ENCODE results near the gene FADS6. TPM values are rescaled to one million over a fixed set of nuclear protein-coding genes. Genes with fewer than 3 reads are reported as not detected.

The FADS6 gene
- total and polyA plus RNA-seq, 2 of the 13 experiments (the other 11 are each of a cell fraction or from before 2014, with no cell fraction given), result 0.11 TPM

Other genes with a start within 250 kb of the FADS6 start
- gene CD300LF, start 180.7 kb downstream of the FADS6 start, total RNA-seq (2016; rRNA removed; fragmentation: Illumina TruSeq; extraction: Trizol), result not detected in 2 replicates
- not detected in 2 replicates for gene CD300LF, start 180.7 kb downstream of the FADS6 start, polyA plus RNA-seq (2011; rRNA removed)
- gene RAB37, start 156.4 kb downstream of the FADS6 start, total RNA-seq (2016; rRNA removed; fragmentation: Illumina TruSeq; extraction: Trizol), result 0.91 and 1.1 TPM in 2 replicates
- gene RAB37, start 156.4 kb downstream of the FADS6 start, polyA plus RNA-seq (2011; rRNA removed), result 3.7 and 4.7 TPM in 2 replicates
- 138 and 169 TPM in 2 replicates for gene NHERF1, start 145.0 kb downstream of the FADS6 start, total RNA-seq (2016; rRNA removed; fragmentation: Illumina TruSeq; extraction: Trizol)
- 266 and 269 TPM in 2 replicates for gene NHERF1, start 145.0 kb downstream of the FADS6 start, polyA plus RNA-seq (2011; rRNA removed)
- 37.6 and 44.2 TPM in 2 replicates for gene NAT9, start 117.3 kb downstream of the FADS6 start, total RNA-seq (2016; rRNA removed; fragmentation: Illumina TruSeq; extraction: Trizol)
- gene NAT9, start 117.3 kb downstream of the FADS6 start, polyA plus RNA-seq (2011; rRNA removed), result 39.7 and 49.8 TPM in 2 replicates
- gene GRIN2C, start 33.7 kb downstream of the FADS6 start, total RNA-seq (2016; rRNA removed; fragmentation: Illumina TruSeq; extraction: Trizol), result 0.11 TPM in 1 of 2 replicates, not detected in the other
- gene GRIN2C, start 33.7 kb downstream of the FADS6 start, polyA plus RNA-seq (2011; rRNA removed), result 0.03 and 0.07 TPM in 2 replicates
- 99.0 and 116 TPM in 2 replicates for gene FDXR, start 20.6 kb downstream of the FADS6 start, total RNA-seq (2016; rRNA removed; fragmentation: Illumina TruSeq; extraction: Trizol)
- gene FDXR, start 20.6 kb downstream of the FADS6 start, polyA plus RNA-seq (2011; rRNA removed), result 23.4 and 27.7 TPM in 2 replicates
- gene USH1G, start 29.6 kb upstream of the FADS6 start, total RNA-seq (2016; rRNA removed; fragmentation: Illumina TruSeq; extraction: Trizol), result 0.04 TPM in 1 of 2 replicates, not detected in the other
- gene USH1G, start 29.6 kb upstream of the FADS6 start, polyA plus RNA-seq (2011; rRNA removed), result not detected in 2 replicates
- not detected in 2 replicates for gene OTOP2, start 30.6 kb upstream of the FADS6 start, total RNA-seq (2016; rRNA removed; fragmentation: Illumina TruSeq; extraction: Trizol)
- not detected in 2 replicates for gene OTOP2, start 30.6 kb upstream of the FADS6 start, polyA plus RNA-seq (2011; rRNA removed)
- gene OTOP3, start 42.3 kb upstream of the FADS6 start, total RNA-seq (2016; rRNA removed; fragmentation: Illumina TruSeq; extraction: Trizol), result not detected in 2 replicates
- not detected in 2 replicates for gene OTOP3, start 42.3 kb upstream of the FADS6 start, polyA plus RNA-seq (2011; rRNA removed)
- gene HID1, start 79.1 kb upstream of the FADS6 start, total RNA-seq (2016; rRNA removed; fragmentation: Illumina TruSeq; extraction: Trizol), result 1.7 and 2.1 TPM in 2 replicates
- gene HID1, start 79.1 kb upstream of the FADS6 start, polyA plus RNA-seq (2011; rRNA removed), result 10.6 and 17.1 TPM in 2 replicates
- 1.9 and 2.1 TPM in 2 replicates for gene CDR2L, start 94.0 kb upstream of the FADS6 start, total RNA-seq (2016; rRNA removed; fragmentation: Illumina TruSeq; extraction: Trizol)
- gene CDR2L, start 94.0 kb upstream of the FADS6 start, polyA plus RNA-seq (2011; rRNA removed), result 1.9 and 2.1 TPM in 2 replicates
- gene MRPL58, start 119.0 kb upstream of the FADS6 start, total RNA-seq (2016; rRNA removed; fragmentation: Illumina TruSeq; extraction: Trizol), result 68.9 and 101 TPM in 2 replicates
- gene MRPL58, start 119.0 kb upstream of the FADS6 start, polyA plus RNA-seq (2011; rRNA removed), result 39.7 and 44.9 TPM in 2 replicates
- 428 and 565 TPM in 2 replicates for gene ATP5PD, start 153.3 kb upstream of the FADS6 start, total RNA-seq (2016; rRNA removed; fragmentation: Illumina TruSeq; extraction: Trizol)
- 151 and 158 TPM in 2 replicates for gene ATP5PD, start 153.3 kb upstream of the FADS6 start, polyA plus RNA-seq (2011; rRNA removed)
- gene KCTD2, start 153.6 kb upstream of the FADS6 start, total RNA-seq (2016; rRNA removed; fragmentation: Illumina TruSeq; extraction: Trizol), result 27.5 and 28.3 TPM in 2 replicates
- gene KCTD2, start 153.6 kb upstream of the FADS6 start, polyA plus RNA-seq (2011; rRNA removed), result 32.6 and 35.2 TPM in 2 replicates
- gene SLC16A5, start 194.3 kb upstream of the FADS6 start, total RNA-seq (2016; rRNA removed; fragmentation: Illumina TruSeq; extraction: Trizol), result 0.42 and 0.69 TPM in 2 replicates
- gene SLC16A5, start 194.3 kb upstream of the FADS6 start, polyA plus RNA-seq (2011; rRNA removed), result 5.6 and 10.9 TPM in 2 replicates
- 4.2 and 4.4 TPM in 2 replicates for gene ARMC7, start 216.3 kb upstream of the FADS6 start, total RNA-seq (2016; rRNA removed; fragmentation: Illumina TruSeq; extraction: Trizol)
- gene ARMC7, start 216.3 kb upstream of the FADS6 start, polyA plus RNA-seq (2011; rRNA removed), result 3.9 and 5.1 TPM in 2 replicates
- gene NT5C, start 238.1 kb upstream of the FADS6 start, total RNA-seq (2016; rRNA removed; fragmentation: Illumina TruSeq; extraction: Trizol), result 31.4 and 48.6 TPM in 2 replicates
- gene NT5C, start 238.1 kb upstream of the FADS6 start, polyA plus RNA-seq (2011; rRNA removed), result 42.8 and 42.9 TPM in 2 replicates